ENCODE data around the gene ZHX3.

GRCh38 chr20:41318271-41318649 is 729 bp upstream of the ZHX3 start:
- TF ChIP-seq EP300 (IDR thresholded peaks at IDR 0.05) (no peak), CTCF (IDR thresholded peaks at IDR 0.05) (no peak)

Data from esophagus muscularis mucosa (tissue), 3 donors.